H4 (cell line): ENCODE results near the gene ACOT7. TPM values are rescaled to one million over a fixed set of nuclear protein-coding genes. Genes with fewer than 3 reads are reported as not detected.
"Not testable (repeated sequence)": the region's sequence is repeated elsewhere in the genome, so short reads cannot be mapped to it uniquely, and the experiment has no call there.

ENCODE experiments used
- DNase-seq: peaks from one replicate; pipeline ENCODE4 v3.0.0-alpha.2; 2015; ENCODE audit warnings: low spot score
- total RNA-seq: library from RNA; depleted of rRNA; stranded (reverse); fragments of >200 nt; shearing (Covaris generic); gene quantifications from 2 replicates; pipeline ENCODE4 v1.2.3, GENCODE V29; 2014

The ACOT7 gene
- total RNA-seq, 1 experiment from 2014 or later = 50.6 TPM

- DNase-seq = no peak
Observed at GRCh38 chr1:6316240-6317097, 77.1 kb downstream of the ACOT7 start.

DNA sequence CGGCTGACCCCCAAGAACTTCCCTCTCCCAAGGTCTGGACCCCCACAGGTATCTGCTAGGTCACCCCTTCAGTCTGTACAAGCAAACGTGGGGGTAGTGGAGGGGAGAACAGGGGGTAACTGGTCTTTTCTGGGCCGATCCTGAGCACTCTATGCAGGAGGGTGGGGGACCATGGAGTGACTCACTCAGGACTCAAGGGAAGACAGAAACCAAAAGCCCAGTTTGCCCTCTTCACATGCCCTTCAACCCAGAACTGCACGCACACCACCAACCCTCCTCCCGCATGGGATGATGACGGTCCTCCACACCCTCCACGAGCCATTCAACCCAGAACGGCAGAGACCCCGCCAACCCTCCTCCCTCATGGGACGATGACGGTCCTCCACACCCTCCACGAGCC is 79.1 kb downstream of the ACOT7 start:
- DNase-seq = no peak

- DNase-seq = no peak
Observed at GRCh38 chr1:6313393-6314200, 80.0 kb downstream of the ACOT7 start.

GRCh38 chr1:6310116-6310848 is 83.3 kb downstream of the ACOT7 start:
- DNase-seq = no peak

GRCh38 chr1:6309564-6309963 is 84.0 kb downstream of the ACOT7 start:
- DNase-seq = no peak

DNA sequence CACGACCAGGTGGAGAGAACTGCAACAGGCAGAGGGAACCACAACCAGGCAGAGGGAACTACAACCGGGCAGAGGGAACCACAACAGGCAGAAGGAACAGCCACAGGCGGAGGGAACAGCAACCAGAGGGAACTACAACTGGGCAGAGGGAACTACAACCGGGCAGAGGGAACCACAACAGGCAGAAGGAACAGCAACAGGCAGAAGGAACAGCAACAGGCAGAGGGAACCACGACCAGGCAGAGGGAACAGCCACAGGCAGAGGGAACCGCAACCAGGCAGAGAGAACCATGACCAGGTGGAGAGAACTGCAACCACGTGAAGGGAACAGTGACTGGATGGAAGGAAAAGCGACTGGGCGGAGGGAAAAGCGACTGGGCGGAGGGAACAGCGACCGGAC is 85.1 kb downstream of the ACOT7 start:
- DNase-seq = no peak

DNA sequence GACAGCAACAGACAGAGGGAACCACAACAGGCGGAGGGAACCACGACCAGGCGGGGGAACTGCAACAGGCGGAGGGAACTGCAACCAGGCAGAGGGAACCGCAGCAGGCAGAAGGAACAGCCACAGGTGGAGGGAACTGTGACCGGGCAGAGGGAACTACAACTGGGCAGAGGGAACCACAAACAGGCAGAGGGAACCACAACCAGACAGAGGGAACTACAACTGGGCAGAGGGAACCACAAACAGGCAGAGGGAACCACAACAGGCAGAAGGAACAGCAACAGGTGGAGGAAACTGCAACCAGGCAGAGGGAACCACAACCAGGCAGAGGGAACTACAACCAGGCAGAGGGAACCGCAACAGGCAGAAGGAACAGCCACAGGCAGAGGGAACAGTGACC is 85.9 kb downstream of the ACOT7 start:
- DNase-seq = not testable (repeated sequence)

DNA sequence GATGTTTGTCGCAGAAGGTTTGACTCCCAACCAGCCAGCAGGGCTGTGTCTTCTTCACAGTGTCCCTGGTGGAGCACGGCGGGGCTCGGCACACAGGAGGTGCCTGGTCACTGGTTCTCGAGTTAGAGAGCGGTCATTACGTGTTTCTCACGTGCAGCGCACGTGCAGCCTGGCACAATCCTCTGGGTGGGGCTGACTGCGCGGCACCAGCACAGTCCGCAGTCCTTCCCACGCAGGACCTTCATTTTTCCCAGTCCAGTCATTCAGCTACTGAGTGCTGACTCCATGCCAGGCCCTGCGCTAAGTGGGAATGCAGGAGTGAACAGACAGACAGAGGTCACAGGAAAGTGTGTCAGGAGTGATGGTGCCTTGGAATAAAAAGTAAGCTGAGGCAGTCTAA is 86.5 kb downstream of the ACOT7 start:
- DNase-seq = no peak

GRCh38 chr1:6303397-6304012 is 90.1 kb downstream of the ACOT7 start:
- no peak for DNase-seq

DNA sequence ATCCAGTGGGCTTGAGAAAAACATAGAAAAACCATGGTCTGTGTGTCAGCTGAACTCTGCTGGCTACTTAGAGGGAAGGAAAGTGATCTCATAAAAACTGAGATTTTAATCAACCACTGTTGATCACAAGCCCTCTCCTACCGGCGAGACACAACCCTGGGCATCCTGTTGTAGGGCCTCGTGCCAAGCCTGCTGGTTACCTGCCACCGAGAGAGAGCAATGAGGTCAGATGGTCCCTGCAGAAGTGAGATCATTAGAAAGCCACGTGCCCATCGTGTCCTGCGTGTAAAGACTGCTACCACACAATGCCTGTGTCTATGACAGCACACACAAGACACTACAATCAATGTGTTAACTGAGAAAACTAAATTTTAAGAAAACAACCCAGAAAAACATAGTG is 91.0 kb downstream of the ACOT7 start:
- DNase-seq = no peak

DNA sequence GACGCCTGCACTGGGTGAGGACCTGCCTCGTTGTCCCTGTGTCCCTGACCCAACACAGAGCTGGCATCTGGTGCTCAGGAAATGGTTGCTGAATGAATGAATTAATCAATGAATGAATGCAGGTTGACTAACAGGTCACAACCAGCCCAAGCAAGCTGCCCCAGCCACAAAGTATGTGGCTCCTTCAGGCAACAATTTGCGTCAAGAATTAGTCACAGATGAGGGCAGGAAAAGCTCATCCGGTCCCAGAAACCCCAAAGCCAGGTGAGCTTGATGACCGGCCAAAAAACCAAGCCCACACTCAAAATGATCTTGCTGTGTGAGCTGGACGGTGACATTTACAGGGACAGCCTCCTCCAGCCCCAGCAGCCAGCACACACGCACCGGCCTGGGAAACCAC is 92.0 kb downstream of the ACOT7 start:
- no peak for DNase-seq

DNA sequence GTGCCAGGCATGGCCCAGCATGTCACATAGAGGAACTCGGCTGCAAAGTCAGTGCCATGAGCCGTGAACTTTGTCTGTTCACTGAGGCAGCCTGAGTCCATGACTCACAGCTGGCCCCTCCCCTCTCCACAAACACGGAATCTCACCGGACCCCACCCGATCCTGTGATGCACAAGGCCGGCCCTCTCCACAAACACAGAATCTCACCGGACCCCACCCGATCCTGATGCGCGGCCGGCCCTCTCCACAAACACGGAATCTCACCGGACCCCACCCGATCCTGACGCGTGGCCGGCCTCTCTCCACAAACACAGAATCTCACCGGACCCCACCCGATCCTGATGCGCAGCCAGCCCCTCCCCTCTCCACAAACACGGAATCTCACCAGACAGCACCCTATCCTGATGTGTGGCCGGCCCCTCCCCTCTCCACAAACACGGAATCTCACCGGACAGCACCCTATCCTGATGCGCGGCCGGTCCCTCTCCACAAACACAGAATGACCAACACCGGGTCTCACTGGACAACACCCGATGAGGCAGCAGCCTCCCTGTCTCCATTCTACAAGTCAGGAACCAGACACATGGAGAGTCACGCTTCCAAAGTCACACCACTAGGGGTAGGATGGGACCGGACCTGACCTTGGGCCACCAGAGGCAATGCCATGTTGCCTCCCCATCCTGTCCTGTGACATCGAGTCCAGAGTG is 93.1 kb downstream of the ACOT7 start:
- DNase-seq = no peak

GRCh38 chr1:6299557-6300165 is 93.9 kb downstream of the ACOT7 start:
- DNase-seq = no peak

- no peak for DNase-seq
Observed at GRCh38 chr1:6298940-6299465, 94.6 kb downstream of the ACOT7 start.

DNA sequence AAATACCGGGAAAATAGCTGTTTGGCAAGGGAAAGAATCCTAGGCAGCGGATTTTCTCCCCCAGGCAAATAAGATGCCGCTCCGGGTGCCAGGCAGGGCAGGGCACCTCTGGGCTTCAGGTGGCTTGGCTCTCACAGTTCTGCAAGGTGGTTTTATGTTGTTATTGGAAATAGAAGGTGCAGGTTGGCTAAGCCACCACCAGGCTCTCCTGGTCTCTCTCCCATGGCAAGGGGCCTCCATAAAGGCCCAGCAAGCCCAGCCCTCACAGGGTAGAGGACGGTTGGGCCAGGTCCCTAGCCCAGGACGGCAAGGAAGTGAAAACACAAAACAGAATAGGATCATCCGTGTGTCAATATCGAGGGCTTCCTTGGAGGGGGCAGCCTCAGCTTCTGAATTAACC is 95.0 kb downstream of the ACOT7 start:
- DNase-seq = no peak

DNA sequence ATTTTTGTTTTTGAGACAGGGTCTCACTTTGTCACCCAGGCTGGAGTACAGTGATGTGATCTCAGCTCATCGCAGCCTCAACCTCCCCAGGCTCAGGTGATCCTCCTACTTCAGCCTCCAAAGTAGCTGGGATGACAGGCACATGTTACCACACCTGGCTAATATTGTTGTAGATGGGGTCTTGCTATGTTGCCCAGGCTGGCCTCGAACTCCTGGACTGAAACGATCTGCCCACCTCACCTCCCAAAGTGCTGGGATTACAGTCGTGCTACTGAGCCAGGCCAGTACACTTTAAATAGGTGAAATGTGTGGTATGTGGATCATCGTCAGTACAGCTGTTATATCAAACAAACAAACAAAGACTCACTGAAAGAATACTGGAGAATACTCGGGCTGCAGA is 97.7 kb downstream of the ACOT7 start:
- no peak for DNase-seq

DNA sequence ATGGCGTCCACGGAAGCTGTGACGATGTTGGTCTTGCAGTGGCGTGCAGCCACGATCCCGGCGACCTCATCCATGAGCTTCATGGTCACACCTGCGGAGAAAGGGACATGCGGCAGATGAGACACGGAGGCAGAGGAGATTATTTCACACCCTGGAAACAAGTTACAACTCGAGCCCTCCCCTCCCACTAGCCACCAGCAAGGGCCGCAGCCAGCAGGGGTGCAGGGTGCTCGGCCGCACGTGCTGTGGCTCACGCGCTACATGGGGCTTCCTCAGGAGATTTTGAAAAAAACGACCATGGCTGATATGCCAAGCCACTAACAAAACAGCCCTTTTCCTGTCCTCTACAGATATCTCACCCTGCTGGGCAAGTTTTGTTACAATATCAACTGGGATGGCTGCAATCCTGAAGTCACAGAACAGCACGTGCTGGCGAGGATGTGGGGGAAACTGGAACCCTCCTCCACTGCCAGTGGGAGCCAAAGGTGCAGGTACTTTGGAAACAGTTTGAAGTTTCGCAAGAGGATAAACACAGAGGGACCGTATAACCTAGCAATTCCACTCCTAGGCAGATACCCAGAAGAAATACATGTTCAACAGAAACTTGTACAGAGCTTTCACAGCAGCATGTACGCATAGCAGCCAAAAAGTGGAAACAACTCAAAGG is 98.5 kb downstream of the ACOT7 start:
- DNase-seq = no peak

DNA sequence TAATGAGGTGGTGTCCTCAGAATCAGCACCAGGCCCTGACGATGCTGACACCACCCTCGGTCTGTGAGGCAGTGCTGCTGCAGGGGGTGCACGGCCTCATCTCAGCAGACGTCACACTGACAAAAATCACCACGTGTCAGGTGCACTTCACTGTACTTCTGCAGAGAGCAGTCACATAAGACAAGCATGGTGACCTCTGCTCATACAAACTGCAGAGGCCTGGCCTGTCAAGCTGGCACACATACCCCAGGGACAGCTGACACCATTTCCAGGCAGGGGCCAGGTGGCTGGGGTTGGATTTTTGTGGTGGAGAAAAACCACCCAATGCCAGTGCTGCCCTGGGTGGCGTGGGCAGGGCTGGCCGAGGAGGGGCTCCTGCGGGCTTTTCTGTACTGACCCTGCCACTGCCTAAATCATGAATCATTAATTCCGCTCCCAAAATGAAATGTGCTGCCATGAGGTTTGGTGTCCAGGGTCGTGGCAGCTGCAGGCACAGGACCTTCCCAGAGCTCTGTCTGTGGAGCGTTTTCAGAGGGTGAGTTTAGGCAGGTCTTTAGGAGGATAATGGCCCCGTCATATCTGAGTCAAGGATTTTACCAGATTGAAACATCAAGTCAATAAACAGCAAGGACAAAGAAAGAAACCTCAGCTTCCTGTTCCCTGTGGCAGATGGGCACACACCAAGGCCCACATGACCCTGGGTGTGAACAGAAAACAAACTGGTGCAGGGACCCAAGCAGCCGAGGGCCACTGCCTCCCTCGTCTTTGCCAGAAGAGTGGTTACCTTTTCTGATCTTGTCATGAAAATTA is 99.3 kb downstream of the ACOT7 start:
- DNase-seq = no peak

- DNase-seq = no peak
Observed at GRCh38 chr1:6292102-6292501, 101.5 kb downstream of the ACOT7 start.
